Measurements from ENCODE around the gene HHAT. TPM values are rescaled to one million over a fixed set of nuclear protein-coding genes. Genes with fewer than 3 reads are reported as not detected.
A peak's percentile ranks its signal among the peaks of the same experiment; 100 is the strongest.

The HHAT gene
- polyA plus RNA-seq, 1 donor from 2014 or later: 5.3 TPM

DNA sequence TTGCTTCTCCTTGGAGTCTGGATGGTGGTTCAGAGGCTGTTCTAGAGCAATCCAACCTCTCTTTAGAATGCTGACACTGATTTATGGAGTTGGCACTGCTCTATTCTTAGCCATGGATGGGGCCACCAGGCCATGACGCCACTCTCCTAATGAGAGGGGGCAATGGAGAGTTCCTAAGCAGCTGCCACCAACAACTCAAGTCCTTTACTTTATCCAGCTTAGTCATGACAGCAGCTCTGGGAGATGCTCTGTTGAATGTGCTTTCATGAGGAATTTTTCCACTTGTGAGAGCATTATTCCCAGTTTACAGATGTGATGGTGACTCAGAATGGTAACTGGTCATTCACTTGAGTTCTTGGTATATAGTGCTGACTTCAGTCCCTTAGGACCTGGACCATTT, 366.3 kb downstream of the HHAT start:
- no peak overlapping the region for H2AFZ ChIP-seq (ENCODE audit: low read depth, low read length)
- H4K20me1 ChIP-seq (ENCODE audit: insufficient read depth): no peaks in the 10 kb centered on the region
- no peaks in the 10 kb centered on the region for H3K9me2 ChIP-seq (ENCODE audit: insufficient read depth, low read length)
- no peak overlapping the region for H3K9ac ChIP-seq (ENCODE audit: low read length)
- no peaks in the 10 kb centered on the region for H3K79me2 ChIP-seq (replicated peaks; ENCODE audit: insufficient read depth, low read length)
- TF ChIP-seq TAF1 (IDR thresholded peaks at IDR 0.05; ENCODE audit: low read depth) (no peak), MXI1 (conservative IDR thresholded peaks at IDR 0.05; ENCODE audit: poor library complexity, severe bottlenecking) (no peak), SMC3 (conservative IDR thresholded peaks at IDR 0.05; ENCODE audit: poor library complexity) (no peak)
- TF ChIP-seq, protein P1, sequence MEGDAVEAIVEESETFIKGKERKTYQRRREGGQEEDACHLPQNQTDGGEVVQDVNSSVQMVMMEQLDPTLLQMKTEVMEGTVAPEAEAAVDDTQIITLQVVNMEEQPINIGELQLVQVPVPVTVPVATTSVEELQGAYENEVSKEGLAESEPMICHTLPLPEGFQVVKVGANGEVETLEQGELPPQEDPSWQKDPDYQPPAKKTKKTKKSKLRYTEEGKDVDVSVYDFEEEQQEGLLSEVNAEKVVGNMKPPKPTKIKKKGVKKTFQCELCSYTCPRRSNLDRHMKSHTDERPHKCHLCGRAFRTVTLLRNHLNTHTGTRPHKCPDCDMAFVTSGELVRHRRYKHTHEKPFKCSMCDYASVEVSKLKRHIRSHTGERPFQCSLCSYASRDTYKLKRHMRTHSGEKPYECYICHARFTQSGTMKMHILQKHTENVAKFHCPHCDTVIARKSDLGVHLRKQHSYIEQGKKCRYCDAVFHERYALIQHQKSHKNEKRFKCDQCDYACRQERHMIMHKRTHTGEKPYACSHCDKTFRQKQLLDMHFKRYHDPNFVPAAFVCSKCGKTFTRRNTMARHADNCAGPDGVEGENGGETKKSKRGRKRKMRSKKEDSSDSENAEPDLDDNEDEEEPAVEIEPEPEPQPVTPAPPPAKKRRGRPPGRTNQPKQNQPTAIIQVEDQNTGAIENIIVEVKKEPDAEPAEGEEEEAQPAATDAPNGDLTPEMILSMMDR (IDR thresholded peaks at IDR 0.05; ENCODE audit: poor library complexity, severe bottlenecking): no peak
- H3K4me2 ChIP-seq (ENCODE audit: low read length): no peak overlapping the region
- H3F3A ChIP-seq (ENCODE audit: insufficient read depth, low read length, poor library complexity, severe bottlenecking): no peaks in the 10 kb centered on the region
- no peaks in the 10 kb centered on the region for H3K27me3 ChIP-seq (ENCODE audit: insufficient read depth, low read depth, low read length)
- H3K4me3 ChIP-seq (ENCODE audit: low read length): no peak overlapping the region
- no peaks in the 10 kb centered on the region for H3K36me3 ChIP-seq (ENCODE audit: insufficient read depth, low read length)
- no peaks in the 10 kb centered on the region for H3K9me3 ChIP-seq (ENCODE audit: low read length)
- no peak overlapping the region for H3K27ac ChIP-seq (ENCODE audit: low read length)

DNA sequence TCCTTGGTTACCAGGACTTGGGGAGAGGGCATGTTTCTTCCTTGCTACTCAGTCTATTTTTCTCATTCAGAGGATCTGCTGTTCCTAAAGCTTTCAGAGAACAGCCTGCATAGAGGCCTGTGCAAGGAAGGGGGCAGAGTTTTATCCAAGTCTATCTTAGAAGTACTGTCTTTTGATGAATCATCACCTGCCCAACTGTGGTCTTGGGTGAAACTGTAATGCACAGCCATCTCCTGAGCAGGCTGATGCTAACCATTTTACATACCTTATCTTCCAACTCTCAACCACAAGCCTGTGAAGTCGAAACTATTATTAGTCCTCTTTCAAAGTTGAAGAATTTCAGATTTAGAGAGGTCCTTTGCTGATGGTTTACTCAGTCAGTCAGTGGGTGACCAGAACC, 368.0 kb downstream of the HHAT start:
- Histone ChIP-seq H3K4me2 (ENCODE audit: low read length) (no peak overlapping the region), H3K9ac (ENCODE audit: low read length) (no peak overlapping the region), H3K9me2 (ENCODE audit: insufficient read depth, low read length) (no peaks in the 10 kb centered on the region), H4K20me1 (ENCODE audit: insufficient read depth) (no peaks in the 10 kb centered on the region), H3K79me2 (replicated peaks; ENCODE audit: insufficient read depth, low read length) (no peaks in the 10 kb centered on the region), H3K27me3 (ENCODE audit: insufficient read depth, low read depth, low read length) (no peaks in the 10 kb centered on the region), H3K9me3 (ENCODE audit: low read length) (no peaks in the 10 kb centered on the region), H3K27ac (ENCODE audit: low read length) (no peak overlapping the region), H3K4me3 (ENCODE audit: low read length) (no peak overlapping the region), H3K36me3 (ENCODE audit: insufficient read depth, low read length) (no peaks in the 10 kb centered on the region), H3F3A (ENCODE audit: insufficient read depth, low read length, poor library complexity, severe bottlenecking) (no peaks in the 10 kb centered on the region), H2AFZ (ENCODE audit: low read depth, low read length) (no peak overlapping the region)
- TF ChIP-seq, protein P1 (IDR thresholded peaks at IDR 0.05; ENCODE audit: poor library complexity, severe bottlenecking): peak; percentile 26
- TF ChIP-seq RAD21 (conservative IDR thresholded peaks at IDR 0.05): no peak
- TF ChIP-seq EP300 (conservative IDR thresholded peaks at IDR 0.05; ENCODE audit: poor library complexity, severe bottlenecking): no peak

DNA sequence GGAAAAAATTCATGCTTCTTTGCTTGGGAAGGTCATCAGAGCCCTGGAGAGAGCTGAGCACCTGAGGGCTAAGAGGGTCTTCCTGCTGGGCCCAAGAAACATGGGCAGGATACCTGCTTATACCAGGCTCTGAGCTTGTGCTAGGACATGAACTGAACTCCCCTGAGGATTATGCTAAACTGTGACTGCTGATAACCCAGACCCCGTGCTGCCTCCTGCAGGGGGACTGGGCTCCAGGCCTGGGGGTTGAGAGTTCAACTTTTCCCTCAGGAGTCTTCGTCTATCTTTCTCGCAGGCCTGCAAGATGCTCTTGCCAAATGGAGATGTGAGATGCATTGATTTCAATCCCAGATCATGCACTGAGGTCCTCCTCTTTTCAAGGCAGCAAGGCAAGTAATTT, 368.5 kb downstream of the HHAT start:
- Histone ChIP-seq H3K4me2 (ENCODE audit: low read length) (no peak overlapping the region), H3K27ac (ENCODE audit: low read length) (no peak overlapping the region), H3K4me3 (ENCODE audit: low read length) (no peak overlapping the region), H3K79me2 (replicated peaks; ENCODE audit: insufficient read depth, low read length) (no peaks in the 10 kb centered on the region), H3K9me3 (ENCODE audit: low read length) (no peaks in the 10 kb centered on the region), H2AFZ (ENCODE audit: low read depth, low read length) (no peak overlapping the region), H3K36me3 (ENCODE audit: insufficient read depth, low read length) (no peaks in the 10 kb centered on the region), H3F3A (ENCODE audit: insufficient read depth, low read length, poor library complexity, severe bottlenecking) (no peaks in the 10 kb centered on the region), H3K9ac (ENCODE audit: low read length) (no peak overlapping the region), H4K20me1 (ENCODE audit: insufficient read depth) (no peaks in the 10 kb centered on the region), H3K9me2 (ENCODE audit: insufficient read depth, low read length) (no peaks in the 10 kb centered on the region), H3K27me3 (ENCODE audit: insufficient read depth, low read depth, low read length) (no peaks in the 10 kb centered on the region)
- no peak for TF ChIP-seq MXI1 (conservative IDR thresholded peaks at IDR 0.05; ENCODE audit: poor library complexity, severe bottlenecking)
- TF ChIP-seq TAF1 (IDR thresholded peaks at IDR 0.05; ENCODE audit: low read depth): no peak
- TF ChIP-seq SMC3 (conservative IDR thresholded peaks at IDR 0.05; ENCODE audit: poor library complexity): no peak
- TF ChIP-seq, protein P2, sequence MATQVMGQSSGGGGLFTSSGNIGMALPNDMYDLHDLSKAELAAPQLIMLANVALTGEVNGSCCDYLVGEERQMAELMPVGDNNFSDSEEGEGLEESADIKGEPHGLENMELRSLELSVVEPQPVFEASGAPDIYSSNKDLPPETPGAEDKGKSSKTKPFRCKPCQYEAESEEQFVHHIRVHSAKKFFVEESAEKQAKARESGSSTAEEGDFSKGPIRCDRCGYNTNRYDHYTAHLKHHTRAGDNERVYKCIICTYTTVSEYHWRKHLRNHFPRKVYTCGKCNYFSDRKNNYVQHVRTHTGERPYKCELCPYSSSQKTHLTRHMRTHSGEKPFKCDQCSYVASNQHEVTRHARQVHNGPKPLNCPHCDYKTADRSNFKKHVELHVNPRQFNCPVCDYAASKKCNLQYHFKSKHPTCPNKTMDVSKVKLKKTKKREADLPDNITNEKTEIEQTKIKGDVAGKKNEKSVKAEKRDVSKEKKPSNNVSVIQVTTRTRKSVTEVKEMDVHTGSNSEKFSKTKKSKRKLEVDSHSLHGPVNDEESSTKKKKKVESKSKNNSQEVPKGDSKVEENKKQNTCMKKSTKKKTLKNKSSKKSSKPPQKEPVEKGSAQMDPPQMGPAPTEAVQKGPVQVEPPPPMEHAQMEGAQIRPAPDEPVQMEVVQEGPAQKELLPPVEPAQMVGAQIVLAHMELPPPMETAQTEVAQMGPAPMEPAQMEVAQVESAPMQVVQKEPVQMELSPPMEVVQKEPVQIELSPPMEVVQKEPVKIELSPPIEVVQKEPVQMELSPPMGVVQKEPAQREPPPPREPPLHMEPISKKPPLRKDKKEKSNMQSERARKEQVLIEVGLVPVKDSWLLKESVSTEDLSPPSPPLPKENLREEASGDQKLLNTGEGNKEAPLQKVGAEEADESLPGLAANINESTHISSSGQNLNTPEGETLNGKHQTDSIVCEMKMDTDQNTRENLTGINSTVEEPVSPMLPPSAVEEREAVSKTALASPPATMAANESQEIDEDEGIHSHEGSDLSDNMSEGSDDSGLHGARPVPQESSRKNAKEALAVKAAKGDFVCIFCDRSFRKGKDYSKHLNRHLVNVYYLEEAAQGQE (IDR thresholded peaks at IDR 0.05; ENCODE audit: borderline replicate concordance): no peak
- TF ChIP-seq EZH2 (IDR thresholded peaks at IDR 0.05; ENCODE audit: borderline replicate concordance, insufficient read depth, low read length, poor library complexity, severe bottlenecking): no peak
- TF ChIP-seq EP300 (conservative IDR thresholded peaks at IDR 0.05; ENCODE audit: poor library complexity, severe bottlenecking): no peak
- no peak for TF ChIP-seq POLR2AphosphoS5 (IDR thresholded peaks at IDR 0.05)
- TF ChIP-seq, protein P1 (IDR thresholded peaks at IDR 0.05; ENCODE audit: poor library complexity, severe bottlenecking): no peak
- TF ChIP-seq RAD21 (conservative IDR thresholded peaks at IDR 0.05): no peak
